GM21825 (cell line): ENCODE data around the gene TLE3.

Source experiments
- ATAC-seq: cut with Tn5 transposase; IDR thresholded peaks from one replicate; pipeline ENCODE4 v1.9.1; 2021; ENCODE audit warnings: mild to moderate bottlenecking, moderate library complexity; ENCODE audit not compliant: unreplicated experiment

The TLE3 gene

GRCh38 chr15:70100474-70101341, 3.0 kb upstream of the TLE3 start:
- ATAC-seq: no peak

- no peak for ATAC-seq
Measured at GRCh38 chr15:70099967-70100473, 2.3 kb upstream of the TLE3 start.

DNA sequence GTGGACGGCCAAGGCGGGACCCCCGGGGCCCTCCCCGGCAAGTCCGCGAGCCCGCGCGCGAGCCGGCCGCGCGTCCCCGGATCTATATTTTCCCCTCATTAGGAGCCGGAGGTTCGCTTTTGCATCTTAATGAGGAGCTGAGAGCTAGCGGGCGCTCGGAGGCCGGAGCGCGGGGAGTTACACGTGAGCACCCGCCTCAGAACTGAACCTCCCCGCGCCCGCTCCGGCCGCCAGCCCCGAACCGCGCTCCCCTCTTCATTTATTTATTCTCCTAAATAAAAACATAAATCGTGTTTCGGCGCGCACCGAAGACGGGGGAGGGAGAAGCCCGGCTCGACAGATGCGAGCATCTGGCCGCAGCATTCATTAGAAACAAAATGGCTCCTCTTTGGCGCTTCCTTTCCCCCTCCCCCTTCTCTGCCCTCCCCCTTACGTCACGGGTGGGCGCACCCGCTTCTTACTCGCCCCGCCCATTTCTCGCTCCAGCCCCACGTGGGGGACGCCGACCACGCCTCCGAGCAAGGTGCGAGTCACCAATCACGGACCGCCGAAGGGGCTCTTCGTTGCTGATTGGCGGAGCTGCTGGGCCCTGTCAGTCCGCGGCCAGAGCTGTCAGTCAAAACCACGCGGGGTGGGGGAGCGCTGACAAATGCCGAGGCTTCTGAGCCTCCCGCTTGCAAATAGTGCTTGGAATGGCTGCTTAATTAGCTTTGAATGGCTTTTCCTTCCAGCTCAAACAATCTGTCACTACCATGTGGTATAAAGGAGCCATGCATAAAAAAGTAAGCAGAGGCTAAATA, 1.6 kb upstream of the TLE3 start:
- ATAC-seq: peak; percentile 48

GRCh38 chr15:70098461-70099166, 897 bp upstream of the TLE3 start:
- no peak for ATAC-seq

GRCh38 chr15:70098153-70098460, 390 bp upstream of the TLE3 start:
- no peak for ATAC-seq

- ATAC-seq: no peak
Measured at GRCh38 chr15:70097063-70097320, 725 bp downstream of the TLE3 start.

DNA sequence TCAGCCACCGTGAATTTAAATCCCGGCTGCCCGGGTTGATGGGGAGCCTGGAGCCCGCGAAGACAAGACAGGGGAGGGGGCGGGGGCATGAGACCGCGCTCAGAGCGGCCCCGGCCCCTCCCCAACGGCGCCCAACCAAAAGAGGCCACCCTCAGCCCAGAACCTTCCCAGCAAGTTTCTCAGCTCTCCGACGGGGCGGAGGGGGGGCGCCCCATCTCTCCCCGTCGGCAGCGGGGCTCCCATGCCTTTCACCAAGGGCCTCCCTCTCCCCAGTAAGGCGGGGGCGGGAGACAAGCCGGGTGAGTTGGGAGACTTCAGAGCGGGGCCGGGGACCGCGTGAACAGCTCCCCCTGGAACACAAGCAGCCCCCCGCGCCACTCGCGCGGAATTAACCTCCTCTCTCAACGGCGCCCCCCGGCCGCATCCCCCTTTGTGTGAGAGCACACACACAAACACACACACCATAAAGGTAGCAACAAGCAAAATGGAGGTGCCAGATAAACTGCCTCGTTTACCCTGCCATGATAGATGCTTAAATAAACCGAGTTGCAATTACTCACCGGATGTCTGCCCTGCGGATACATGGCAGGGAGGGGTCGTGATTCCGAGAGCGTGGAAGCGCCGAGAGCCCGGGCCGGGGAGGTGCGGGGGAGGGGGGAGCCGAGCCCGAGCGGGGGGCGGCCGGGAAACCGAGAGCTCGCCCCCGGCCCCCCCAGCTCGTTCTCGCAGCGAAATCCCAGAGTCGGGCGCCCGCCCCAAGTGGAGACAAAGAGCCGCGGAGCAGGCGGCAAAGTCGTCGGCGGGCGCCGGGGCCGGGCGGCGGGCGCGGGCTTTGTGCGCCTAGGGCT, 1.3 kb downstream of the TLE3 start:
- no peak for ATAC-seq

GRCh38 chr15:70095408-70096214, 2.1 kb downstream of the TLE3 start:
- no peak for ATAC-seq

- no peak for ATAC-seq
Measured at GRCh38 chr15:70094690-70095311, 2.9 kb downstream of the TLE3 start.

GRCh38 chr15:70093481-70094319, 4.0 kb downstream of the TLE3 start:
- no peak for ATAC-seq

DNA sequence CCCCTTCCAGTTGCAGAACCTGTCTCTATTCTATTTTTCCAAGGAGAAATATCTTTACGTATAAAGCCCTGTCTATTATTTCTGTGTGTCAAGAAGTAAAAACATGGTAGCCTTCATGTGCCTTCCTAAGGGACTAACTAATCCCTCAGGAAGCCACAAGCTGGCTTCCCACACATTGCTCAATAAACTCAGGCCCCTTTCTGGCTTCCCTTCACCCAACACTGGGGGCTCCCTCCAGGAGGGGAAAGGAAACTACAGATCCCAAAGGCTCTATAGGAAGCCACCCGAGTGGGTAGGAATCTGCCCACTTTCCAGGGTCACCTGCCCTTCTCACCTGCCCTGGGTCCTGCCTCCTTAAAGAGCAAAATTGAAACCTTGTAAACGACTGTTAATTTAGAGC, 4.6 kb downstream of the TLE3 start:
- ATAC-seq: no peak

DNA sequence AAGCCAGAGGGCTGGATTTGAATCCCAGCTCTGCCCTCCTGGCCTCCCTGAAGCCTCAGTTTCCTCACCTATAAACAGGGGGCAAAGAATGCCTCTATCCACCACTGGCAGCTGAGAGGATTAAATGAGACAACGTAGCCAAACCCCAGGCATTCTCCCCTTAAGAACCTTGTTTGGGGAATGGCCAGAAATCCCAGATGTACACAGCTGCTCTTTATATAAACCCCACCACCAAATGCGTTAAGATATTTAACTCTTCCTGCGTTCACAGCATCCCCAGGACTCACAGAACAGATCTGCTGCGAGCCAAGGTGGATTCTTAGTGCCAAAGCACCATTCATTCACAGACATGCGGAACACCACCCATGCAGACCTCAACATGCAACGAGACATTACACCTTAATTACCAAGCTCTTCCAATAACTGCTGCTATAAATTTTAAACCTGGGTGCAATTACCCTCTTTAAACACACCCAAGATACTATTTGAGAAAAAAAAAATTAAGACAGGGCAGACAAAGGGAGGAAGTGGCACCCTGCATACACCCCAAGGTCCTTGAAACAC, 5.2 kb downstream of the TLE3 start:
- ATAC-seq: no peak

- ATAC-seq: no peak
Measured at GRCh38 chr15:70091726-70092463, 5.8 kb downstream of the TLE3 start.

GRCh38 chr15:70090436-70091296, 7.1 kb downstream of the TLE3 start:
- no peak for ATAC-seq

GRCh38 chr15:70089692-70089971, 8.1 kb downstream of the TLE3 start:
- ATAC-seq: no peak

- ATAC-seq: no peak
Measured at GRCh38 chr15:70088887-70089691, 8.6 kb downstream of the TLE3 start.
